Measurements from ENCODE around the gene CEP152.
"Not testable (repeated sequence)": the region's sequence is repeated elsewhere in the genome, so short reads cannot be mapped to it uniquely, and the experiment has no call there.

CEP152 gene, protein sequence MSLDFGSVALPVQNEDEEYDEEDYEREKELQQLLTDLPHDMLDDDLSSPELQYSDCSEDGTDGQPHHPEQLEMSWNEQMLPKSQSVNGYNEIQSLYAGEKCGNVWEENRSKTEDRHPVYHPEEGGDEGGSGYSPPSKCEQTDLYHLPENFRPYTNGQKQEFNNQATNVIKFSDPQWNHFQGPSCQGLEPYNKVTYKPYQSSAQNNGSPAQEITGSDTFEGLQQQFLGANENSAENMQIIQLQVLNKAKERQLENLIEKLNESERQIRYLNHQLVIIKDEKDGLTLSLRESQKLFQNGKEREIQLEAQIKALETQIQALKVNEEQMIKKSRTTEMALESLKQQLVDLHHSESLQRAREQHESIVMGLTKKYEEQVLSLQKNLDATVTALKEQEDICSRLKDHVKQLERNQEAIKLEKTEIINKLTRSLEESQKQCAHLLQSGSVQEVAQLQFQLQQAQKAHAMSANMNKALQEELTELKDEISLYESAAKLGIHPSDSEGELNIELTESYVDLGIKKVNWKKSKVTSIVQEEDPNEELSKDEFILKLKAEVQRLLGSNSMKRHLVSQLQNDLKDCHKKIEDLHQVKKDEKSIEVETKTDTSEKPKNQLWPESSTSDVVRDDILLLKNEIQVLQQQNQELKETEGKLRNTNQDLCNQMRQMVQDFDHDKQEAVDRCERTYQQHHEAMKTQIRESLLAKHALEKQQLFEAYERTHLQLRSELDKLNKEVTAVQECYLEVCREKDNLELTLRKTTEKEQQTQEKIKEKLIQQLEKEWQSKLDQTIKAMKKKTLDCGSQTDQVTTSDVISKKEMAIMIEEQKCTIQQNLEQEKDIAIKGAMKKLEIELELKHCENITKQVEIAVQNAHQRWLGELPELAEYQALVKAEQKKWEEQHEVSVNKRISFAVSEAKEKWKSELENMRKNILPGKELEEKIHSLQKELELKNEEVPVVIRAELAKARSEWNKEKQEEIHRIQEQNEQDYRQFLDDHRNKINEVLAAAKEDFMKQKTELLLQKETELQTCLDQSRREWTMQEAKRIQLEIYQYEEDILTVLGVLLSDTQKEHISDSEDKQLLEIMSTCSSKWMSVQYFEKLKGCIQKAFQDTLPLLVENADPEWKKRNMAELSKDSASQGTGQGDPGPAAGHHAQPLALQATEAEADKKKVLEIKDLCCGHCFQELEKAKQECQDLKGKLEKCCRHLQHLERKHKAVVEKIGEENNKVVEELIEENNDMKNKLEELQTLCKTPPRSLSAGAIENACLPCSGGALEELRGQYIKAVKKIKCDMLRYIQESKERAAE (N-terminal part only)

GRCh38 chr15:48810414-48811324 lies at the start of gene CEP152:
TSS of gene CEP152 (minus strand) at chr15:48811069. CDS start at chr15:48805649, 5,420 bp downstream.
- peak; percentile 97 for DNase-seq (ENCODE audit: low read depth, low spot score)

- no peak for DNase-seq (ENCODE audit: low read depth, low spot score)
These were observed 48.6 kb upstream of the CEP152 start for GRCh38 chr15:48859426-48859825.

DNA sequence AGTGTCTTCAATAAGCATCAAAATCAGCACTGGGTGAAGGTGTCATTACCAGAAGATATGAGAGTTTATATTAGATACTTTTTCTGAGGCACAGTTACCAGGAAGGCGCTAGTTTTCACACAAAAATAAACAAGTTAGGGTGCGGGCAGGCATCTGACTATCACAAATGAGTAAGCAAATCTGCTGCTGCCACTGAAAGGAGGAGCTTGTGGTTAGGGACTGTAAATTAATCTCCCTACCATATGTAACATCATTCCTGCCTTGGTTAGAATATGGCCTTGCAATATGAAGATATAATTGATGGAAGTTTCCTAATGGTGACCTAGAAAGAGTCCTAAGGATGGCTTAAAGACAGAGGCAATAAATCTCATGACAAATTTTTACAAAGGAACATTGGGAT lies 47.5 kb upstream of the CEP152 start:
- DNase-seq (ENCODE audit: low read depth, low spot score) = no peak

- DNase-seq (ENCODE audit: low read depth, low spot score) = no peak
These were observed 46.1 kb upstream of the CEP152 start for GRCh38 chr15:48856942-48857341.

GRCh38 chr15:48855501-48856440 lies 44.9 kb upstream of the CEP152 start:
- DNase-seq (ENCODE audit: low read depth, low spot score) = no peak

DNA sequence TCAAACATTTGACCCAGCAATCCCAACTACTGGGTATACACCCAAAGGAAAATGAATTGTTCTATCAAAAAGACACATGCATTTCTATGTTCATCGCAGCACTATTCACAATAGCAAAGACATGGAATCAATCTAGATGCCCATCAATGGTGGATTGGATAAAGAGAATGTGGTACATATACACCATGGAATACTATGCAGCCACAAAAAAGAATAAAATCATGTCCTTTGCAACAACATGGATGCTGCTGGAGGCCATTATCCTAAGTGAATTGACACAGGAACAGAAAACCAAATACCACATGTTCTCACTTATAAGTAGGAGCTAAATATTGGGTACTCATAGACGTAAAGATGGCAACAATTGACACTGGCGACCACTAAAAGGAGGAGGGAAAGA lies 43.6 kb upstream of the CEP152 start:
- DNase-seq (ENCODE audit: low read depth, low spot score) = not testable (repeated sequence)

- no peak for DNase-seq (ENCODE audit: low read depth, low spot score)
These were observed 41.1 kb upstream of the CEP152 start for GRCh38 chr15:48851956-48852355.

DNA sequence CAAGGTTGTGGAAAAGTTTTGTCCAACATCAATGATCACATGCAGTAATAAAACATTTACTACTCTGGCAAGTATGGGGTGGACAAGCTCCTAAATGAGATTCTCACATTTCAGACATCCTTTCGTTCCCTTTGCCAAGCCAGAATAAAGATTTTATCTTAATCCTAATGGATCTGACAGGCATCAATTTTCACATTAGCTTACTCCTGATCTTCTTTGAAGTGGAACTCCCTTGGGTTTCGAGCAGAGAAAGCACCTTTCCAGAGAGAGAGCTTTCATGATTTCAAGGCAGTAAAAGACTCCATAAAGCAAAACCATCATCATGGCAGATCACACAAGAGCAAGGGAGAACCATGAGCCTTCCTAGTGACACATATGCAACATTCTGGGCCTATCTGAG lies 39.8 kb upstream of the CEP152 start:
- DNase-seq (ENCODE audit: low read depth, low spot score) = no peak

DNA sequence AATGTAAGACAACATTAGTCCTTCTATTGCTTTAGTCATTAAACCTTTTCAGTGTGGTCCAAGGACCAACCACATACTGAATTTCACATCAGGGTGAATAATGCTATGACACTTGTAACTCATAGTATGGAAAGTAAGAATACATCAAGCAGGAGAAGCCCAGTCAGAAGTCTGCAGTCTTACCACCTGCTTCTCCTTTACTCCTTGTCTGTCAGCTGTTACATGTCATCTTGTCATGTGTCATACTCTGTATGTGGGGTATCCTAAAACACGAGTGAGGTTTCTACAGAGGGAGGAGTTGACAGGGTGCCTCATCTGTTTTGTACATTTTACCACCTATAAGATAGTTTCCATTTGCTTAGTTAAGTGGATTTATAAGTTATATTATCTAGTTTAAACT lies 34.3 kb upstream of the CEP152 start:
- DNase-seq (ENCODE audit: low read depth, low spot score) = no peak

GRCh38 chr15:48842501-48842900 lies 31.6 kb upstream of the CEP152 start:
- no peak for DNase-seq (ENCODE audit: low read depth, low spot score)

DNA sequence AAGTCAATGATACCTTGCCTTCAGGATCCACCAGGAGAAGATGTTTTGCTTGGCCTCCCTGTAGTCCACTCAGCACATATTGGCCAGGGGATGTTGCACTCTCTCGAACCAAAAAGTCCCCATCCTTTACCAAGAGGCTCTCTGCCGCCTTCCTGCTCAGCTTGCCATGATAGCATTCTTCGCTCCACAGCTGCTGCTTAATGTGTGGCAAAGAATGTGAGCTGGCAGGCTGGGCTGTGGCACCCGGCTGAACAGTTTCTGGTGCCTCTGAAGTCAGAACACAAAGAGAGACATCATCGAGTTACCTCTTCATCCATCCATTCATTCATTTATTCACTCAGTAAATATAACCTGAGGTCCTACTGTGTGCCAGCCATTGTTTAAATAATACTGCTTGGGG lies 23.9 kb upstream of the CEP152 start:
- no peak for DNase-seq (ENCODE audit: low read depth, low spot score)

GRCh38 chr15:48833526-48834239 lies 22.8 kb upstream of the CEP152 start:
- DNase-seq (ENCODE audit: low read depth, low spot score) = no peak

- DNase-seq (ENCODE audit: low read depth, low spot score) = no peak
These were observed 21.8 kb upstream of the CEP152 start for GRCh38 chr15:48832648-48833047.

GRCh38 chr15:48828906-48829305 lies 18.0 kb upstream of the CEP152 start:
- DNase-seq (ENCODE audit: low read depth, low spot score) = no peak

- no peak for DNase-seq (ENCODE audit: low read depth, low spot score)
These were observed 17.6 kb upstream of the CEP152 start for GRCh38 chr15:48828471-48828870.

GRCh38 chr15:48825075-48825474 lies 14.2 kb upstream of the CEP152 start:
- DNase-seq (ENCODE audit: low read depth, low spot score) = no peak

- DNase-seq (ENCODE audit: low read depth, low spot score) = no peak
These were observed 12.8 kb upstream of the CEP152 start for GRCh38 chr15:48823706-48824105.

- DNase-seq (ENCODE audit: low read depth, low spot score) = no peak
These were observed 12.4 kb upstream of the CEP152 start for GRCh38 chr15:48823237-48823636.

DNA sequence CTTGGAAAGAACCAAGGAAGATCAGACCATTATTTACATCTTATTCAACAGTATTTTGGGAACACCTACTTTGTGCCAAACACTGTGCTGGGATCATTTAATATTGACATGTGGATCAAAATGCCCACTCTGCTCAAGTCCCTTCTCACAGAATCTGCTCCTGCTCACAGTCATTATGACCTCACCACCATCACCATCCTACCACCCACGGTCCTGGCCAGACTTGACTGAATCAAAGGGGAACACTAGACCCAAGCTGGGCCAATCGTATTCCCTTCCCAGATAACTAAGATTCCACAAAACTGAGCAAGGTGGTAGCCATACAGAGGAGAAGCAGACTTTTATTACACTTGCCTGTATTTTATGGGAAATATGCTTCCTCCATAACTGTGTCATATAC lies 3.4 kb upstream of the CEP152 start:
- DNase-seq (ENCODE audit: low read depth, low spot score) = no peak
